SK-N-SH treated with all-trans-retinoic acid at 6 μM for 48 hours (cell line): Measurements from ENCODE around the gene TUBA4A.

ENCODE experiments used
- ATAC-seq: fragments of 200-7000 bp; cut with Tn5 transposase; 3 replicates; pipeline ENCODE4 v1.9.1; 2020; ENCODE audit warnings: mild to moderate bottlenecking, moderate library complexity
- ARNTL ChIP-seq: fragments of 450-650 bp; formaldehyde crosslinking; IDR thresholded peaks from 2 replicates; pipeline ENCODE4 v1.5.0; 2020; ENCODE audit warnings: low read depth, mild to moderate bottlenecking, moderate library complexity, borderline replicate concordance
- BACH2 ChIP-seq: fragments of 250-450 bp; sonication (Bioruptor Pico); IDR thresholded peaks from 2 replicates; pipeline ENCODE4 v1.9.0; 2021; ENCODE audit warnings: mild to moderate bottlenecking, borderline replicate concordance
- CREB5 ChIP-seq: fragments of 250-450 bp; sonication (Bioruptor Pico); IDR thresholded peaks from 2 replicates; pipeline ENCODE4 v1.5.1; 2020; ENCODE audit warnings: low read depth, mild to moderate bottlenecking, moderate library complexity
- CSDC2 ChIP-seq: fragments of 250-450 bp; sonication (Bioruptor Pico); IDR thresholded peaks from 2 replicates; pipeline ENCODE4 v1.5.0; 2020; ENCODE audit warnings: mild to moderate bottlenecking, moderate library complexity
- CSRNP3 ChIP-seq: fragments of 250-450 bp; sonication (Bioruptor Pico); IDR thresholded peaks from 2 replicates; pipeline ENCODE4 v1.5.1; 2021; ENCODE audit warnings: mild to moderate bottlenecking, moderate library complexity
- GLIS3 ChIP-seq: fragments of 250-450 bp; sonication (Bioruptor Pico); IDR thresholded peaks from 2 replicates; pipeline ENCODE4 v1.5.0; 2020; ENCODE audit warnings: mild to moderate bottlenecking, moderate library complexity
- ISL1 ChIP-seq: fragments of 250-450 bp; sonication (Bioruptor Pico); IDR thresholded peaks from 2 replicates; pipeline ENCODE4 v2.1.2; 2022; ENCODE audit warnings: mild to moderate bottlenecking, moderate library complexity
- PATZ1 ChIP-seq: fragments of 250-450 bp; sonication (Bioruptor Pico); IDR thresholded peaks from 2 replicates; pipeline ENCODE4 v1.8.0; 2020; ENCODE audit warnings: mild to moderate bottlenecking, moderate library complexity, borderline replicate concordance
- POU6F1 ChIP-seq: fragments of 250-450 bp; sonication (Bioruptor Pico); IDR thresholded peaks from 2 replicates; pipeline ENCODE4 v1.8.0; 2021; ENCODE audit warnings: low read depth, mild to moderate bottlenecking, moderate library complexity, borderline replicate concordance
- PPARA ChIP-seq: fragments of 250-450 bp; sonication (Bioruptor Pico); IDR thresholded peaks from 2 replicates; pipeline ENCODE4 v1.5.0; 2020; ENCODE audit warnings: mild to moderate bottlenecking, borderline replicate concordance
- RARB ChIP-seq: fragments of 250-450 bp; sonication (Bioruptor Pico); IDR thresholded peaks from 2 replicates; pipeline ENCODE4 v1.8.0; 2021; ENCODE audit warnings: mild to moderate bottlenecking, moderate library complexity
- SNAI2 ChIP-seq: fragments of 250-450 bp; sonication (Bioruptor Pico); IDR thresholded peaks from 2 replicates; pipeline ENCODE4 v1.5.0; 2020; ENCODE audit warnings: mild to moderate bottlenecking, moderate library complexity
- TCF4 ChIP-seq: fragments of 250-450 bp; sonication (Bioruptor Pico); IDR thresholded peaks from 2 replicates; pipeline ENCODE4 v1.8.0; 2021; ENCODE audit warnings: mild to moderate bottlenecking, moderate library complexity, borderline replicate concordance
- TOX ChIP-seq: fragments of 250-450 bp; sonication (Bioruptor Pico); IDR thresholded peaks from 2 replicates; pipeline ENCODE4 v1.8.0; 2021; ENCODE audit warnings: mild to moderate bottlenecking, moderate library complexity, borderline replicate concordance
- ZC3H10 ChIP-seq: fragments of 250-450 bp; sonication (Bioruptor Pico); IDR thresholded peaks from 2 replicates; pipeline ENCODE4 v1.5.1; 2021; ENCODE audit warnings: mild to moderate bottlenecking, moderate library complexity
- ZFP3 ChIP-seq: fragments of 250-450 bp; sonication (Bioruptor Pico); IDR thresholded peaks from 2 replicates; pipeline ENCODE4 v1.5.0; 2020; ENCODE audit warnings: mild to moderate bottlenecking, moderate library complexity
- ZFP30 ChIP-seq: fragments of 450-650 bp; formaldehyde crosslinking; IDR thresholded peaks from 2 replicates; pipeline ENCODE4 v1.5.0; 2022; ENCODE audit warnings: mild to moderate bottlenecking, moderate library complexity
- ZNF565 ChIP-seq: fragments of 450-650 bp; formaldehyde crosslinking; conservative IDR thresholded peaks from 2 replicates; pipeline ENCODE4 v1.5.0; 2020; ENCODE audit warnings: low read depth, mild to moderate bottlenecking, moderate library complexity
- ZNF70 ChIP-seq: fragments of 450-650 bp; formaldehyde crosslinking; IDR thresholded peaks from 2 replicates; pipeline ENCODE4 v1.5.0; 2020; ENCODE audit warnings: mild to moderate bottlenecking, moderate library complexity
- ZNF8 ChIP-seq: fragments of 450-650 bp; formaldehyde crosslinking; IDR thresholded peaks from 2 replicates; pipeline ENCODE4 v1.5.0; 2020; ENCODE audit warnings: mild to moderate bottlenecking, moderate library complexity

Gene TUBA4A

GRCh38 chr2:219285894-219286425 is 32.2 kb upstream of the TUBA4A start:
- 0 out of 3 replicates have a peak, but pooled peaks have one; percentile 9 for ATAC-seq
- TF ChIP-seq TOX (no peak), ZNF70 (CRISPR knock-in tag) (no peak), CREB5 (CRISPR knock-in tag) (no peak), GLIS3 (CRISPR knock-in tag) (no peak), CSDC2 (CRISPR knock-in tag) (no peak)

GRCh38 chr2:219285373-219285735 is 31.6 kb upstream of the TUBA4A start:
- no peak for TF ChIP-seq ZNF565 (CRISPR knock-in tag)
- no peak for ATAC-seq

- TF ChIP-seq CSRNP3 (CRISPR knock-in tag) = no peak
- TF ChIP-seq BACH2 (CRISPR knock-in tag) = no peak
- no peak for TF ChIP-seq TCF4
- no peak for TF ChIP-seq ZNF70 (CRISPR knock-in tag)
- TF ChIP-seq ZC3H10 (CRISPR knock-in tag) = no peak
- no peak for TF ChIP-seq ZFP3
- no peak for TF ChIP-seq CSDC2 (CRISPR knock-in tag)
- no peak for TF ChIP-seq ISL1
- TF ChIP-seq ZNF8 (CRISPR knock-in tag) = no peak
- no peak for TF ChIP-seq RARB (CRISPR knock-in tag)
- TF ChIP-seq SNAI2 = no peak
- TF ChIP-seq PPARA = no peak
- TF ChIP-seq ARNTL (CRISPR knock-in tag) = no peak
- no peak for TF ChIP-seq PATZ1
- ATAC-seq = no peak
Measured at GRCh38 chr2:219284501-219285372, 31.0 kb upstream of the TUBA4A start.

- ATAC-seq = no peak
- no peak for TF ChIP-seq ISL1
- no peak for TF ChIP-seq ZNF8 (CRISPR knock-in tag)
- no peak for TF ChIP-seq RARB (CRISPR knock-in tag)
- TF ChIP-seq PATZ1 = no peak
- TF ChIP-seq ZC3H10 (CRISPR knock-in tag) = no peak
- TF ChIP-seq ZNF565 (CRISPR knock-in tag) = no peak
- TF ChIP-seq GLIS3 (CRISPR knock-in tag) = no peak
- TF ChIP-seq CREB5 (CRISPR knock-in tag) = no peak
- no peak for TF ChIP-seq TOX
- TF ChIP-seq BACH2 (CRISPR knock-in tag) = no peak
- no peak for TF ChIP-seq CSRNP3 (CRISPR knock-in tag)
- no peak for TF ChIP-seq POU6F1 (CRISPR knock-in tag)
- TF ChIP-seq TCF4 = no peak
- no peak for TF ChIP-seq CSDC2 (CRISPR knock-in tag)
- no peak for TF ChIP-seq SNAI2
- TF ChIP-seq ZFP30 = no peak
Measured at GRCh38 chr2:219282943-219283581, 29.3 kb upstream of the TUBA4A start.
